ENCODE measurements around the gene SEMA4C. TPM values are rescaled to one million over a fixed set of nuclear protein-coding genes. Genes with fewer than 3 reads are reported as not detected.

The SEMA4C gene
- total RNA-seq, 1 donor from 2014 or later, result 39.1 TPM

- H3K4me1 ChIP-seq, result peaks cover 69% of the 10 kb centered on the region
Measured at GRCh38 chr2:96878171-96878570, 8.3 kb upstream of the SEMA4C start.

DNA sequence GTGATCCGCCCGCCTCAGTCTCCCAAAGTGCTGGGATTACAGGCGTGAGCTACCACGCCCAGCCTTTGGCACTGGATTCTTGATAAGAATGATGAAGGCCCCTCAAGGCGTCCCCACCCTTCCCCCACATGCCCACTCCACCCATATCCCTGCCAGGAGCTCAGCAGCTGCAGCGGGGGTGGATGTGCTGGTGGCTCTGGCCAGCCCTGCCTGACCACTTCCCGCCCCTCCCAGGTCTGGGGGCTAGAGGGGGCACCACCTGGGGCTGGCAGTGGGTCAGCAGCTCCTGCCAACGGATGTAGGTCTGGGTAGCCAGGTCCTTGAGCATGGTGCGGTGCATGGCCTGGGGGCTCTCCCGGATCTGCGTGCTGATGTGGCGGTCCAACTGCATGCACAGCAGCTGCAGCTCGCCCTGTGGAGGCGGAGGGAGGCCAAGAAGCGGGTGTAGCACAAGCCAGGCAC is 7.8 kb upstream of the SEMA4C start:
- no peaks in the 10 kb centered on the region for H3K79me2 ChIP-seq (ENCODE audit: low read depth)
- H3K4me1 ChIP-seq, result peaks cover 69% of the 10 kb centered on the region
- no peak overlapping the region for H2AFZ ChIP-seq (replicated peaks)
- Mint-ChIP-seq H3K4me3 (no peak overlapping the region), H3K4me1 (peaks cover 71% of the 10 kb centered on the region), H3K27ac (no peak overlapping the region), H3K27me3 (ENCODE audit: insufficient read depth, low read depth) (peaks cover 4% of the 10 kb centered on the region), H3K9me3 (no peaks in the 10 kb centered on the region), H3K36me3 (no peaks in the 10 kb centered on the region)
- peaks cover 66% of the 10 kb centered on the region for H3F3A ChIP-seq (ENCODE audit: low read depth)
- no peak for DNase-seq (ENCODE audit: low spot score)
- H3K36me3 ChIP-seq, result no peaks in the 10 kb centered on the region
- TF ChIP-seq EZH2 (IDR thresholded peaks at IDR 0.05) (no peak), EZH2phosphoT487 (IDR thresholded peaks at IDR 0.05) (no peak), CTCF (IDR thresholded peaks at IDR 0.05) (no peak)
- no peaks in the 10 kb centered on the region for H3K9me3 ChIP-seq (ENCODE audit: low read depth)
- H3K27ac ChIP-seq, result no peak overlapping the region
- no peaks in the 10 kb centered on the region for H3K27me3 ChIP-seq
- no peak overlapping the region for H3K4me2 ChIP-seq
- no peaks in the 10 kb centered on the region for H4K20me1 ChIP-seq (ENCODE audit: low read depth)
- H3K9ac ChIP-seq, result no peak overlapping the region
- H3K4me3 ChIP-seq, result no peak overlapping the region

More at GRCh38 chr2:96878171-96878570, 8.3 kb upstream of the SEMA4C start:
- H3K79me2 ChIP-seq (ENCODE audit: low read depth), result no peaks in the 10 kb centered on the region
- peaks cover 61% of the 10 kb centered on the region for H3F3A ChIP-seq (ENCODE audit: low read depth)
- Mint-ChIP-seq H3K36me3 (no peaks in the 10 kb centered on the region), H3K27ac (no peak overlapping the region), H3K27me3 (ENCODE audit: insufficient read depth, low read depth) (peaks cover 4% of the 10 kb centered on the region), H3K9me3 (no peaks in the 10 kb centered on the region), H3K4me3 (peak overlapping the region; percentile 33), H3K4me1 (peaks cover 68% of the 10 kb centered on the region)
- no peak overlapping the region for H3K4me2 ChIP-seq
- no peak overlapping the region for H3K9ac ChIP-seq
- no peak for TF ChIP-seq EZH2 (IDR thresholded peaks at IDR 0.05)
- no peak for TF ChIP-seq CTCF (IDR thresholded peaks at IDR 0.05)
- TF ChIP-seq EZH2phosphoT487 (IDR thresholded peaks at IDR 0.05), result no peak
- no peaks in the 10 kb centered on the region for H3K36me3 ChIP-seq
- no peak for DNase-seq (ENCODE audit: low spot score)
- H4K20me1 ChIP-seq (ENCODE audit: low read depth), result no peaks in the 10 kb centered on the region
- no peaks in the 10 kb centered on the region for H3K27me3 ChIP-seq
- no peaks in the 10 kb centered on the region for H3K9me3 ChIP-seq (ENCODE audit: low read depth)
- H3K4me3 ChIP-seq, result no peak overlapping the region
- H2AFZ ChIP-seq (replicated peaks), result no peak overlapping the region
- no peak overlapping the region for H3K27ac ChIP-seq

- no peak overlapping the region for H3K4me3 Mint-ChIP-seq
- no peak overlapping the region for H3K27ac Mint-ChIP-seq
- no peaks in the 10 kb centered on the region for H3K36me3 Mint-ChIP-seq
Measured at GRCh38 chr2:96877042-96877451, 7.2 kb upstream of the SEMA4C start.

More at GRCh38 chr2:96877042-96877451, 7.2 kb upstream of the SEMA4C start:
- no peak for DNase-seq (ENCODE audit: low spot score)
- no peak overlapping the region for H3K27ac ChIP-seq
- no peaks in the 10 kb centered on the region for H3K36me3 ChIP-seq
- peaks cover 64% of the 10 kb centered on the region for H3K4me1 ChIP-seq
- no peaks in the 10 kb centered on the region for H3K9me3 Mint-ChIP-seq
- H3K27me3 ChIP-seq, result no peaks in the 10 kb centered on the region
- H3K79me2 ChIP-seq (ENCODE audit: low read depth), result no peaks in the 10 kb centered on the region
- TF ChIP-seq EZH2 (IDR thresholded peaks at IDR 0.05) (no peak), EZH2phosphoT487 (IDR thresholded peaks at IDR 0.05) (no peak), CTCF (IDR thresholded peaks at IDR 0.05) (no peak)
- H3K9ac ChIP-seq, result no peak overlapping the region
- H3K4me2 ChIP-seq, result peak overlapping the region; percentile 60
- no peak overlapping the region for H3K4me3 ChIP-seq
- H3F3A ChIP-seq (ENCODE audit: low read depth), result peaks cover 62% of the 10 kb centered on the region
- H3K27me3 Mint-ChIP-seq (ENCODE audit: insufficient read depth, low read depth), result peaks cover 2% of the 10 kb centered on the region
- H4K20me1 ChIP-seq (ENCODE audit: low read depth), result no peaks in the 10 kb centered on the region
- peaks cover 73% of the 10 kb centered on the region for H3K4me1 Mint-ChIP-seq
- no peaks in the 10 kb centered on the region for H3K9me3 ChIP-seq (ENCODE audit: low read depth)
- H2AFZ ChIP-seq (replicated peaks), result no peak overlapping the region

Data from neural progenitor cell (in vitro differentiated cells).